Mucosa of descending colon (tissue), 3 donors: ENCODE results near the gene DPF1. TPM values are rescaled to one million over a fixed set of nuclear protein-coding genes. Genes with fewer than 3 reads are reported as not detected.

Experiments used
- ATAC-seq: fragments of 200-7000 bp; cut with Tn5 transposase; one replicate; pipeline ENCODE4 v1.9.1; 2020; ENCODE audit warnings: mild to moderate bottlenecking, moderate library complexity
- DNase-seq, 3 donors: peaks; one replicate each; pipeline ENCODE4 v3.0.0-alpha.2; 2020
- H3K36me3 ChIP-seq: fragments of 200-600 bp; one replicate; pipeline ENCODE4 v1.8.0; 2021; ENCODE audit warnings: low read depth, mild to moderate bottlenecking
- H3K4me1 ChIP-seq: fragments of 200-600 bp; one replicate; pipeline ENCODE4 v1.8.0; 2021; ENCODE audit warnings: low read depth, mild to moderate bottlenecking
- H3K4me3 ChIP-seq: fragments of 200-600 bp; one replicate; pipeline ENCODE4 v1.8.0; 2021; ENCODE audit warnings: mild to moderate bottlenecking
- H3K9me3 ChIP-seq: fragments of 200-600 bp; one replicate; pipeline ENCODE4 v1.8.0; 2021; ENCODE audit warnings: mild to moderate bottlenecking
- CTCF ChIP-seq: fragments of 200-600 bp; IDR thresholded peaks from one replicate; pipeline ENCODE4 v1.8.0; 2022; ENCODE audit warnings: antibody characterized with exemption, mild to moderate bottlenecking
- intact Hi-C, 2 donors: fragments of 100-400 bp; cut with DNase I in 1 of 2; cut with micrococcal nuclease in 1 of 2; formaldehyde crosslinking; loops; one replicate each; pipeline versions ENCODE4 v1.11.0 to v1.11.1; 2022; cut with DNase I, micrococcal nuclease
- total RNA-seq, 3 donors: library from RNA; stranded (reverse); fragmentation: NEBNext Ultra II Directional in 2 of 3; extraction: Animal tissue kit (Norgen Biotek cat#: 25700) in 2 of 3; gene quantifications; one replicate each; pipeline versions ENCODE4 v1.2.1 to v1.2.4, GENCODE V29; 2021 to 2023
- donor health status: DM: no; HTN: no; CAD: no; lungs with moderate emphysema.
- donor health status: DM: no; HTN: no; CAD: no.
- donor health status: DM: no; HTN: yes; CAD: no.

The DPF1 gene
- total RNA-seq, 3 donors from 2014 or later: 0.22 TPM; not detected in 2

DNA sequence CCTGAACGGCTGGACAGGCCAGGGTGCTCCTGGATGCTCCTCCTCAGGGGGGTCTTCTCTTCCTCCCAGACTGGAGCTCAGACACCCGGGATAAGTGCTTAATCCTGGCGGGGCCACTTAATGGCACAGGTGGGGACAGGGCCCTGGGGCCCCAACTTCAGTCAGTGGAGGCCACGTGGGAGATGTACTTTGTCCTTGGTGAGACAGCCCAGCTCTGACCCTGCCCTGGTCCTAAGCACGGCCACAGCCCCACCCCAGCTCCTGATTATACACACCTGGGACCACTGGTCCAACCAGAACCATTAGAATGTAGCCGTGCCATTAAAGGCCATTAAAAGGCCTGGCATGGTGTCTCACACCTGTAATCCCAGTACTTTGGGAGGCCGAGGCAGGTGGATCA lies 24.4 kb upstream of the DPF1 start:
- Histone ChIP-seq H3K9me3 (no peaks in the 10 kb centered on the region), H3K36me3 (no peaks in the 10 kb centered on the region), H3K4me3 (no peak overlapping the region), H3K4me1 (peaks cover 32% of the 10 kb centered on the region)
- ATAC-seq: peak; percentile 10
- DNase-seq: no peak
- no peak for TF ChIP-seq CTCF
- intact Hi-C loops: no loop called here

GRCh38 chr19:38247734-38248268 lies 23.8 kb upstream of the DPF1 start:
- intact Hi-C loops: no loop called here
- no peak for DNase-seq
- no peaks in the 10 kb centered on the region for H3K9me3 ChIP-seq
- H3K4me3 ChIP-seq: no peak overlapping the region
- no peaks in the 10 kb centered on the region for H3K36me3 ChIP-seq
- no peak for ATAC-seq
- H3K4me1 ChIP-seq: peaks cover 32% of the 10 kb centered on the region
- no peak for TF ChIP-seq CTCF

GRCh38 chr19:38247126-38247525 lies 23.1 kb upstream of the DPF1 start:
- H3K36me3 ChIP-seq: no peaks in the 10 kb centered on the region
- DNase-seq (no peak), ATAC-seq (no peak)
- peaks cover 32% of the 10 kb centered on the region for H3K4me1 ChIP-seq
- TF ChIP-seq CTCF: no peak
- intact Hi-C loops: no loop called here
- no peak overlapping the region for H3K4me3 ChIP-seq
- H3K9me3 ChIP-seq: no peaks in the 10 kb centered on the region

DNA sequence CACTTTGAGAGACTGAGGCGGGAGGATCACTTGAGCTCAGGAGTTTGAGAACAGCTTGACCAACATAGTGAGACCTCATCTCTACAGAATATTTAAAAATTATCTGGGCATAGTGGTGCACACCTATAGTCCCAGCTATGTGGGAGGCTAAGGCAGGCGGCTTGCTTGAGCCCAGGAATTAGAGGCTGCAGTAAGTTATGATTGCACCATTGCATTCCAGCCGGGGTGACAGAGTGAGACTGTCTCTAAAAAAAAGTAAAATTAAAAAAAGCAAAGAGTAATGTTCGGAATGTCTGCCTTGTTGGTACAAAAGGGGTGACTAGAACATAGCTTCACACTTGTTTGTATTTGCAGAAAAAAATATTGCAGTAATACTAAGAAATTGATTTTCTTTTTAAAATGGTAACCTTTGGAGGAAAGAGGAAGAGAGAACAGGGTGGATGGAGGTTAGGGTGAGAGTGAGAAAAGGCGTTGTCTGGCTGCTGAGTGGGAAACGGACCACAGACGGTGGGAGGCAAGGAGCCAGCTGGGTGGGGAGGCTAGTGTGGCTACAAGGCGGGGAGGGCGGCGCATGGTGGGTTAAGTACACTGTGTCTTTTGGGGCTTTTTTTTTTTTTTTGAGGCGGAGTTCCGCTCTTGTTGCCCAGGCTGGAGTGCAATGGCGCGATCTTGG lies 21.9 kb upstream of the DPF1 start:
- H3K4me1 ChIP-seq: peaks cover 27% of the 10 kb centered on the region
- no peak for ATAC-seq
- no peak for DNase-seq
- no peaks in the 10 kb centered on the region for H3K9me3 ChIP-seq
- intact Hi-C loops: loop anchor here in 1 of 2 donors (2.0 kb wide), 1 partner anchor 87 kb away; no protein-coding TSS in a partner anchor
- no peaks in the 10 kb centered on the region for H3K36me3 ChIP-seq
- TF ChIP-seq CTCF: no peak
- H3K4me3 ChIP-seq: no peak overlapping the region

DNA sequence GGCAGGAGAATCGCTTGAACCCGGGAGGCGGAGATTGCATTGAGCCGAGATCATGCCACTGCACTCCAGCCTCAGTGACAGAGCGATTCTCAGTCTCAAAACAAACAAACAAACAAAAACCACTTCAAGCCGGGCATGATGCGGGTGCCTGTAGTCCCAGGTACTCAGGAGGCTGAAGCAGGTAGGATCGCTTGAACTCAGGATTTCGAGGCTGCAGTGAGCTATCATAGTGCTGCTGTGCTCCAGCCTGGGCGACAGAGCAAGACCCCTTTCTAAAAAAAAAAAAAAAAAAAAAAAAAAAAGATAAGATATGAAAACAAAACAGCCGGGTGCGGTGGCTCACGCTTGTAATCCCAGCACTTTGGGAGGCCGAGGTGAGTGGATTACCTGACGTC lies 19.3 kb upstream of the DPF1 start:
- ATAC-seq (no peak), DNase-seq (no peak)
- H3K4me3 ChIP-seq: no peak overlapping the region
- no peaks in the 10 kb centered on the region for H3K36me3 ChIP-seq
- H3K4me1 ChIP-seq: peaks cover 15% of the 10 kb centered on the region
- TF ChIP-seq CTCF: no peak
- intact Hi-C loops: loop anchor here in 1 of 2 donors (5.0 kb wide), 1 partner anchor 89 kb away; no protein-coding TSS in a partner anchor
- no peaks in the 10 kb centered on the region for H3K9me3 ChIP-seq
